Measurements from ENCODE around the gene ZFR2. TPM values are rescaled to one million over a fixed set of nuclear protein-coding genes. Genes with fewer than 3 reads are reported as not detected.
"Not testable (repeated sequence)": the region's sequence is repeated elsewhere in the genome, so short reads cannot be mapped to it uniquely, and the experiment has no call there.

The ZFR2 gene
- not detected for total RNA-seq
- long read RNA-seq: 0 reads

- intact Hi-C loops (cut with DNase I, micrococcal nuclease): no loop called here
- ATAC-seq: no peak
- DNase-seq: no peak
Measured at GRCh38 chr19:3868770-3869456, at the start of gene ZFR2. ZFR2 (minus strand) TSS chr19:3869038; CDS start chr19:3869017, 21 bp downstream.

- ATAC-seq (no peak), DNase-seq (no peak)
- intact Hi-C loops (cut with DNase I, micrococcal nuclease): no loop called here
Measured at GRCh38 chr19:3916033-3916432, 47.2 kb upstream of the ZFR2 start.

GRCh38 chr19:3914199-3914598 lies 45.4 kb upstream of the ZFR2 start:
- ATAC-seq (no peak), DNase-seq (no peak)
- intact Hi-C loops (cut with DNase I, micrococcal nuclease): no loop called here

- intact Hi-C loops (cut with DNase I, micrococcal nuclease): no loop called here
- ATAC-seq: no peak
- no peak for DNase-seq
Measured at GRCh38 chr19:3910105-3910504, 41.3 kb upstream of the ZFR2 start.

- ATAC-seq: no peak
- intact Hi-C loops (cut with DNase I, micrococcal nuclease): no loop called here
- DNase-seq: no peak
Measured at GRCh38 chr19:3908266-3909054, 39.6 kb upstream of the ZFR2 start.

- ATAC-seq (no peak), DNase-seq (no peak)
- intact Hi-C loops (cut with DNase I, micrococcal nuclease): no loop called here
Measured at GRCh38 chr19:3907626-3908265, 38.9 kb upstream of the ZFR2 start.

GRCh38 chr19:3904233-3904632 lies 35.4 kb upstream of the ZFR2 start:
- intact Hi-C loops (cut with DNase I, micrococcal nuclease): no loop called here
- DNase-seq: no peak

GRCh38 chr19:3902317-3902973 lies 33.6 kb upstream of the ZFR2 start:
- ATAC-seq (no peak), DNase-seq (no peak)
- intact Hi-C loops (cut with DNase I, micrococcal nuclease): no loop called here

More at GRCh38 chr19:3904233-3904632, 35.4 kb upstream of the ZFR2 start:
- ATAC-seq: no peak

- peak; percentile 41 for ATAC-seq
- intact Hi-C loops (cut with DNase I, micrococcal nuclease): no loop called here
- peak in 1 of 2 donors; percentile 26 for DNase-seq
Measured at GRCh38 chr19:3899531-3900294, 30.9 kb upstream of the ZFR2 start.

GRCh38 chr19:3898426-3898825 lies 29.6 kb upstream of the ZFR2 start:
- intact Hi-C loops (cut with DNase I, micrococcal nuclease): no loop called here
- no peak for ATAC-seq

GRCh38 chr19:3897936-3898335 lies 29.1 kb upstream of the ZFR2 start:
- ATAC-seq (no peak), DNase-seq (no peak)
- intact Hi-C loops (cut with DNase I, micrococcal nuclease): no loop called here

More at GRCh38 chr19:3898426-3898825, 29.6 kb upstream of the ZFR2 start:
- DNase-seq: no peak

GRCh38 chr19:3895788-3896187 lies 26.9 kb upstream of the ZFR2 start:
- DNase-seq: no peak
- no peak for ATAC-seq

GRCh38 chr19:3894959-3895358 lies 26.1 kb upstream of the ZFR2 start:
- DNase-seq; intact Hi-C loops (cut with DNase I, micrococcal nuclease); ATAC-seq: not testable (repeated sequence)

More at GRCh38 chr19:3895788-3896187, 26.9 kb upstream of the ZFR2 start:
- intact Hi-C loops (cut with DNase I, micrococcal nuclease): no loop called here

- intact Hi-C loops (cut with DNase I, micrococcal nuclease): no loop called here
- DNase-seq: no peak
- no peak for ATAC-seq
Measured at GRCh38 chr19:3893509-3894179, 24.8 kb upstream of the ZFR2 start.

- intact Hi-C loops (cut with DNase I, micrococcal nuclease): no loop called here
- ATAC-seq (no peak), DNase-seq (no peak)
Measured at GRCh38 chr19:3890591-3890990, 21.8 kb upstream of the ZFR2 start.

- DNase-seq (no peak), ATAC-seq (no peak)
- intact Hi-C loops (cut with DNase I, micrococcal nuclease): no loop called here
Measured at GRCh38 chr19:3882041-3882384, 13.2 kb upstream of the ZFR2 start.

GRCh38 chr19:3881272-3882040 lies 12.6 kb upstream of the ZFR2 start:
- DNase-seq (no peak), ATAC-seq (no peak)
- intact Hi-C loops (cut with DNase I, micrococcal nuclease): no loop called here

Measured in left colon (tissue), 2 donors.